Gastroesophageal sphincter (tissue), 3 donors: ENCODE results near the gene CD1B.

Experiments used
- POLR2A ChIP-seq, 2 donors: fragments of 450-650 bp; IDR thresholded peaks; one replicate each; pipeline ENCODE4 v1.6.1; 2017; ENCODE audit warnings: antibody characterized with exemption in 2 of 2, mild to moderate bottlenecking in 2 of 2, moderate library complexity in 1 of 2
- POLR2AphosphoS5 ChIP-seq: sonication (generic); formaldehyde crosslinking; IDR thresholded peaks from one replicate; pipeline ENCODE4 v1.6.1; 2017; ENCODE audit warnings: antibody characterized with exemption
- TF ChIP-seq, protein P1 (sequence below), 4 experiments: fragments of 200-600 bp in 2 of 4; fragments of 450-650 bp in 2 of 4; sonication (generic) in 1 of 4; IDR thresholded peaks; one replicate each; pipeline ENCODE4 v1.5.1; 2017 to 2019; ENCODE audit warnings: antibody characterized with exemption in 4 of 4, mild to moderate bottlenecking in 2 of 4, moderate library complexity in 2 of 4

DNA sequence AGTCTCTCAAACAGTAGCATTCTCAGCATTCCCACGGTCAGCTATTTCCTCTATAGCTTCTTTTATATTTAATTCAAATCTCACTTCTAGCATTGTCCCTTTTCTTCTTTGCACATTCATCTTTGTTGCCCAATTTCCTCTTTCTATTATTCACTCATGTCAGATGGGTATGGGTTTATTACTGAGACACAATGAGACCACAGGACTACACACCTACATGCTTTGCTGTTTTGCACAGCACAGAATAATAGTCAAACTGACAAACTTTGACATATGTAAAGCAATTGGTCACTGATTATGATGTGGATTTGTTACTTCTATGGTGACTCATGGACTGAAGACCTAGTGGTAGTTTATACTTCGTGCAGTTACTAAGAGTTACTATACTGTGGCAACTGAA, 47.4 kb downstream of the CD1B start:
- TF ChIP-seq POLR2AphosphoS5 (no peak), POLR2A (IDR thresholded peaks at IDR 0.05) (no peak)
- TF ChIP-seq, protein P1, sequence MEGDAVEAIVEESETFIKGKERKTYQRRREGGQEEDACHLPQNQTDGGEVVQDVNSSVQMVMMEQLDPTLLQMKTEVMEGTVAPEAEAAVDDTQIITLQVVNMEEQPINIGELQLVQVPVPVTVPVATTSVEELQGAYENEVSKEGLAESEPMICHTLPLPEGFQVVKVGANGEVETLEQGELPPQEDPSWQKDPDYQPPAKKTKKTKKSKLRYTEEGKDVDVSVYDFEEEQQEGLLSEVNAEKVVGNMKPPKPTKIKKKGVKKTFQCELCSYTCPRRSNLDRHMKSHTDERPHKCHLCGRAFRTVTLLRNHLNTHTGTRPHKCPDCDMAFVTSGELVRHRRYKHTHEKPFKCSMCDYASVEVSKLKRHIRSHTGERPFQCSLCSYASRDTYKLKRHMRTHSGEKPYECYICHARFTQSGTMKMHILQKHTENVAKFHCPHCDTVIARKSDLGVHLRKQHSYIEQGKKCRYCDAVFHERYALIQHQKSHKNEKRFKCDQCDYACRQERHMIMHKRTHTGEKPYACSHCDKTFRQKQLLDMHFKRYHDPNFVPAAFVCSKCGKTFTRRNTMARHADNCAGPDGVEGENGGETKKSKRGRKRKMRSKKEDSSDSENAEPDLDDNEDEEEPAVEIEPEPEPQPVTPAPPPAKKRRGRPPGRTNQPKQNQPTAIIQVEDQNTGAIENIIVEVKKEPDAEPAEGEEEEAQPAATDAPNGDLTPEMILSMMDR (IDR thresholded peaks at IDR 0.05), result no peak
